ENCODE results near the gene HMGXB3. TPM values are rescaled to one million over a fixed set of nuclear protein-coding genes. Genes with fewer than 3 reads are reported as not detected.
A peak's percentile ranks its signal among the peaks of the same experiment; 100 is the strongest.

The HMGXB3 gene
- polyA plus RNA-seq (66.6 and 68.4 TPM in 2 replicates), polyA minus RNA-seq (50.2 TPM in 2 replicates)

- Histone ChIP-seq H3K36me3 (ENCODE audit: insufficient read depth, low read length) (no peaks in the 10 kb centered on the region), H3K4me2 (ENCODE audit: low read length) (peak within 1 kb of the TSS; percentile 92), H3K27ac (ENCODE audit: low read length) (peak within 1 kb of the TSS; percentile 88), H3K27me3 (ENCODE audit: insufficient read depth, low read depth, low read length) (no peaks in the 10 kb centered on the region), H3K9ac (ENCODE audit: low read length) (peak within 1 kb of the TSS; percentile 89), H3F3A (ENCODE audit: insufficient read depth, low read length, poor library complexity, severe bottlenecking) (no peaks in the 10 kb centered on the region), H3K79me2 (replicated peaks; ENCODE audit: insufficient read depth, low read length) (peaks cover 29% of the 10 kb centered on the region), H3K9me2 (ENCODE audit: insufficient read depth, low read length) (no peaks in the 10 kb centered on the region), H3K4me3 (ENCODE audit: low read length) (peak within 1 kb of the TSS; percentile 100), H3K9me3 (ENCODE audit: low read length) (no peaks in the 10 kb centered on the region), H4K20me1 (ENCODE audit: insufficient read depth) (no peaks in the 10 kb centered on the region), H2AFZ (ENCODE audit: low read depth, low read length) (peak within 1 kb of the TSS; percentile 99)
- peak; percentile 94 for TF ChIP-seq POLR2AphosphoS5 (IDR thresholded peaks at IDR 0.05)
- peak; percentile 53 for TF ChIP-seq EP300 (conservative IDR thresholded peaks at IDR 0.05; ENCODE audit: poor library complexity, severe bottlenecking)
- TF ChIP-seq CTCF (IDR thresholded peaks at IDR 0.05; ENCODE audit: poor library complexity, severe bottlenecking), result peak; percentile 36
- TF ChIP-seq SMC3 (conservative IDR thresholded peaks at IDR 0.05; ENCODE audit: poor library complexity), result peak; percentile 44
- peak; percentile 51 for TF ChIP-seq REST (IDR thresholded peaks at IDR 0.05; ENCODE audit: borderline replicate concordance)
- TF ChIP-seq TAF1 (IDR thresholded peaks at IDR 0.05; ENCODE audit: low read depth), result peak; percentile 79
- peak; percentile 90 for TF ChIP-seq MXI1 (conservative IDR thresholded peaks at IDR 0.05; ENCODE audit: poor library complexity, severe bottlenecking)
- TF ChIP-seq RAD21 (conservative IDR thresholded peaks at IDR 0.05), result no peak
- TF ChIP-seq EZH2 (IDR thresholded peaks at IDR 0.05; ENCODE audit: borderline replicate concordance, insufficient read depth, low read length, poor library complexity, severe bottlenecking), result no peak
Observed at GRCh38 chr5:150000256-150000989, at the start of gene HMGXB3, which contains the start of gene TIGD6. Gene HMGXB3, plus strand, starts transcription at chr5:150000739. Its CDS starts 4,114 bp downstream, at chr5:150004853. Gene TIGD6, minus strand, starts transcription at chr5:150000654. Its CDS starts 4,306 bp downstream, at chr5:149996348.

- no peaks in the 10 kb centered on the region for H3K9me2 ChIP-seq (ENCODE audit: insufficient read depth, low read length)
- H3K4me3 ChIP-seq (ENCODE audit: low read length), result no peak overlapping the region
- H3K9ac ChIP-seq (ENCODE audit: low read length), result no peak overlapping the region
- H3K27me3 ChIP-seq (ENCODE audit: insufficient read depth, low read depth, low read length), result no peaks in the 10 kb centered on the region
- H3K36me3 ChIP-seq (ENCODE audit: insufficient read depth, low read length), result no peaks in the 10 kb centered on the region
- no peaks in the 10 kb centered on the region for H4K20me1 ChIP-seq (ENCODE audit: insufficient read depth)
- no peak for TF ChIP-seq POLR2AphosphoS5 (IDR thresholded peaks at IDR 0.05)
- TF ChIP-seq EP300 (conservative IDR thresholded peaks at IDR 0.05; ENCODE audit: poor library complexity, severe bottlenecking), result no peak
- TF ChIP-seq MXI1 (conservative IDR thresholded peaks at IDR 0.05; ENCODE audit: poor library complexity, severe bottlenecking), result no peak
- TF ChIP-seq CTCF (IDR thresholded peaks at IDR 0.05; ENCODE audit: poor library complexity, severe bottlenecking), result no peak
- TF ChIP-seq RAD21 (conservative IDR thresholded peaks at IDR 0.05), result no peak
- TF ChIP-seq REST (IDR thresholded peaks at IDR 0.05; ENCODE audit: borderline replicate concordance), result no peak
- TF ChIP-seq TAF1 (IDR thresholded peaks at IDR 0.05; ENCODE audit: low read depth), result no peak
- no peak for TF ChIP-seq EZH2 (IDR thresholded peaks at IDR 0.05; ENCODE audit: borderline replicate concordance, insufficient read depth, low read length, poor library complexity, severe bottlenecking)
- TF ChIP-seq SMC3 (conservative IDR thresholded peaks at IDR 0.05; ENCODE audit: poor library complexity), result no peak
- H3F3A ChIP-seq (ENCODE audit: insufficient read depth, low read length, poor library complexity, severe bottlenecking), result no peaks in the 10 kb centered on the region
- H3K79me2 ChIP-seq (replicated peaks; ENCODE audit: insufficient read depth, low read length), result no peaks in the 10 kb centered on the region
- H2AFZ ChIP-seq (ENCODE audit: low read depth, low read length), result no peak overlapping the region
- H3K4me2 ChIP-seq (ENCODE audit: low read length), result no peak overlapping the region
- no peak overlapping the region for H3K27ac ChIP-seq (ENCODE audit: low read length)
- no peaks in the 10 kb centered on the region for H3K9me3 ChIP-seq (ENCODE audit: low read length)
Observed at GRCh38 chr5:149951138-149951749, 49.3 kb upstream of the HMGXB3 start.
